ENCODE measurements around the gene DYNC1I1.
A peak's percentile ranks its signal among the peaks of the same experiment; 100 is the strongest.

DYNC1I1 gene

GRCh38 chr7:96061009-96061408 is 288.7 kb downstream of the DYNC1I1 start:
- H3K36me3 ChIP-seq (ENCODE audit: control insufficient read depth in 1 of 2, insufficient read depth in 2 of 2, low read length in 2 of 2) = peaks cover 0 to under 1% of the 10 kb centered on the region in 2 donors
- no peaks in the 10 kb centered on the region for H3K4me1 ChIP-seq (ENCODE audit: control insufficient read depth in 1 of 2, insufficient read depth in 2 of 2, low read length in 2 of 2)
- no peak overlapping the region for H3K4me3 ChIP-seq (ENCODE audit: low read depth in 1 of 2, low read length in 2 of 2)
- no peaks in the 10 kb centered on the region for H3K27me3 ChIP-seq (ENCODE audit: low read depth, low read length)
- no peaks in the 10 kb centered on the region for H3K9me3 ChIP-seq (ENCODE audit: control insufficient read depth in 1 of 2, low read length in 2 of 2)
- H3K27ac ChIP-seq (ENCODE audit: low read length) = no peak overlapping the region

- H3K27me3 ChIP-seq (ENCODE audit: low read depth, low read length) = no peaks in the 10 kb centered on the region
- H3K9me3 ChIP-seq (ENCODE audit: control insufficient read depth in 1 of 2, low read length in 2 of 2) = no peaks in the 10 kb centered on the region
- H3K4me1 ChIP-seq (ENCODE audit: control insufficient read depth in 1 of 2, insufficient read depth in 2 of 2, low read length in 2 of 2) = no peaks in the 10 kb centered on the region
- H3K4me3 ChIP-seq (ENCODE audit: low read depth in 1 of 2, low read length in 2 of 2) = no peak overlapping the region
- H3K36me3 ChIP-seq (ENCODE audit: control insufficient read depth in 1 of 2, insufficient read depth in 2 of 2, low read length in 2 of 2) = no peaks in the 10 kb centered on the region
- H3K27ac ChIP-seq (ENCODE audit: low read length) = no peak overlapping the region
Observed at GRCh38 chr7:96061844-96062243, 289.5 kb downstream of the DYNC1I1 start.

- Histone ChIP-seq H3K4me3 (ENCODE audit: low read depth in 1 of 2, low read length in 2 of 2) (no peak overlapping the region), H3K9me3 (ENCODE audit: control insufficient read depth in 1 of 2, low read length in 2 of 2) (no peaks in the 10 kb centered on the region), H3K4me1 (ENCODE audit: control insufficient read depth in 1 of 2, insufficient read depth in 2 of 2, low read length in 2 of 2) (no peaks in the 10 kb centered on the region), H3K27ac (ENCODE audit: low read length) (no peak overlapping the region), H3K27me3 (ENCODE audit: low read depth, low read length) (no peaks in the 10 kb centered on the region), H3K36me3 (ENCODE audit: control insufficient read depth in 1 of 2, insufficient read depth in 2 of 2, low read length in 2 of 2) (no peaks in the 10 kb centered on the region)
Observed at GRCh38 chr7:96067321-96067720, 295.0 kb downstream of the DYNC1I1 start.

GRCh38 chr7:96069401-96069800 is 297.0 kb downstream of the DYNC1I1 start:
- Histone ChIP-seq H3K27me3 (ENCODE audit: low read depth, low read length) (no peaks in the 10 kb centered on the region), H3K9me3 (ENCODE audit: control insufficient read depth in 1 of 2, low read length in 2 of 2) (no peaks in the 10 kb centered on the region), H3K27ac (ENCODE audit: low read length) (no peak overlapping the region), H3K4me3 (ENCODE audit: low read depth in 1 of 2, low read length in 2 of 2) (no peak overlapping the region), H3K4me1 (ENCODE audit: control insufficient read depth in 1 of 2, insufficient read depth in 2 of 2, low read length in 2 of 2) (no peaks in the 10 kb centered on the region), H3K36me3 (ENCODE audit: control insufficient read depth in 1 of 2, insufficient read depth in 2 of 2, low read length in 2 of 2) (no peaks in the 10 kb centered on the region)

DNA sequence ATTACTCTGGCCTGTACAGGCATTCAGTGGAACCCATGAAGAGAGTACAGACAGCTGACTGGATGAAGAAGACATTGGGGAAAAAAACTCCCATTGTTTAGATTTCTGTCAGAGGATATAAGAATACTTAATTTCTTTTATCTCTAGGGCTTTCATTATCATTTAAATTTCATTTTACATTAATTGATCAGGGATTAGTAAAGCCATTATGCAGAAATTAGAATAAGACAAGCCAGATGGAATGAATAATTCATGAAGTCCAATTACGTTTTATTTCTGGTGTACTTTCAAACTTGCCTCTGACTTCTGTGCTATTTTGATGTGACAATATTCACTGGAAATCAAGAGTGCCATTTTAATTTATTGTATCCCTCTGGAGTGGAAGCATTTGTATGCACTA is 302.5 kb downstream of the DYNC1I1 start:
- H3K27ac ChIP-seq (ENCODE audit: low read length) = no peak overlapping the region
- no peaks in the 10 kb centered on the region for H3K36me3 ChIP-seq (ENCODE audit: control insufficient read depth in 1 of 2, insufficient read depth in 2 of 2, low read length in 2 of 2)
- no peaks in the 10 kb centered on the region for H3K27me3 ChIP-seq (ENCODE audit: low read depth, low read length)
- no peaks in the 10 kb centered on the region for H3K9me3 ChIP-seq (ENCODE audit: control insufficient read depth in 1 of 2, low read length in 2 of 2)
- peaks cover 0 to 5% of the 10 kb centered on the region in 2 donors for H3K4me1 ChIP-seq (ENCODE audit: control insufficient read depth in 1 of 2, insufficient read depth in 2 of 2, low read length in 2 of 2)
- no peak overlapping the region for H3K4me3 ChIP-seq (ENCODE audit: low read depth in 1 of 2, low read length in 2 of 2)

- peaks cover 0 to 5% of the 10 kb centered on the region in 2 donors for H3K4me1 ChIP-seq (ENCODE audit: control insufficient read depth in 1 of 2, insufficient read depth in 2 of 2, low read length in 2 of 2)
- no peaks in the 10 kb centered on the region for H3K9me3 ChIP-seq (ENCODE audit: control insufficient read depth in 1 of 2, low read length in 2 of 2)
- H3K36me3 ChIP-seq (ENCODE audit: control insufficient read depth in 1 of 2, insufficient read depth in 2 of 2, low read length in 2 of 2) = no peaks in the 10 kb centered on the region
- H3K27me3 ChIP-seq (ENCODE audit: low read depth, low read length) = no peaks in the 10 kb centered on the region
- H3K4me3 ChIP-seq (ENCODE audit: low read depth in 1 of 2, low read length in 2 of 2) = peak overlapping the region; percentile 75 to 76
- no peak overlapping the region for H3K27ac ChIP-seq (ENCODE audit: low read length)
Observed at GRCh38 chr7:96075510-96076349, 303.4 kb downstream of the DYNC1I1 start.

DNA sequence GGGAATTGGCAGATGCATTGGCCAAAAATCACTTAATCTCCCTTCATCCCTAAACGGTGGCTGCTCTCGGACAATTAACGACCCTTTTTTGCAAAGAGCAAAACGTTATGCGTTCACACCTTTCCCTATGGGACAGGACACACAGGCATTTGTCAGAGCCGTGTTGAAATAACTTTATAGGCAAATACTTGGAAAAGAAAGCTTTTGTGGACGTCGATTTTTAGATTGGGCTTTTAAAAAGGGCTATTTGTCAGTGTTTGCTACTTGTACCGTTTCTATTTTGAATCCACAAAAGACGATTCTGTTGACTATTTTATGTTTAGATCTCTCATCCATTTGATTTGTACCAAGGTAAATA is 304.0 kb downstream of the DYNC1I1 start:
- Histone ChIP-seq H3K27me3 (ENCODE audit: low read depth, low read length) (no peaks in the 10 kb centered on the region), H3K36me3 (ENCODE audit: control insufficient read depth in 1 of 2, insufficient read depth in 2 of 2, low read length in 2 of 2) (no peaks in the 10 kb centered on the region), H3K4me1 (ENCODE audit: control insufficient read depth in 1 of 2, insufficient read depth in 2 of 2, low read length in 2 of 2) (peaks cover 0 to 5% of the 10 kb centered on the region in 2 donors), H3K27ac (ENCODE audit: low read length) (no peak overlapping the region), H3K9me3 (ENCODE audit: control insufficient read depth in 1 of 2, low read length in 2 of 2) (no peaks in the 10 kb centered on the region), H3K4me3 (ENCODE audit: low read depth in 1 of 2, low read length in 2 of 2) (peak overlapping the region; percentile 75 to 76)

- no peak overlapping the region for H3K4me3 ChIP-seq (ENCODE audit: low read depth in 1 of 2, low read length in 2 of 2)
Observed at GRCh38 chr7:96080027-96080426, 307.7 kb downstream of the DYNC1I1 start.

GRCh38 chr7:96084881-96085553 is 312.7 kb downstream of the DYNC1I1 start:
- no peaks in the 10 kb centered on the region for H3K9me3 ChIP-seq (ENCODE audit: control insufficient read depth in 1 of 2, low read length in 2 of 2)
- no peak overlapping the region for H3K4me3 ChIP-seq (ENCODE audit: low read depth in 1 of 2, low read length in 2 of 2)
- H3K27ac ChIP-seq (ENCODE audit: low read length) = no peak overlapping the region

More at GRCh38 chr7:96080027-96080426, 307.7 kb downstream of the DYNC1I1 start:
- Histone ChIP-seq H3K27me3 (ENCODE audit: low read depth, low read length) (no peaks in the 10 kb centered on the region), H3K36me3 (ENCODE audit: control insufficient read depth in 1 of 2, insufficient read depth in 2 of 2, low read length in 2 of 2) (no peaks in the 10 kb centered on the region), H3K9me3 (ENCODE audit: control insufficient read depth in 1 of 2, low read length in 2 of 2) (no peaks in the 10 kb centered on the region), H3K27ac (ENCODE audit: low read length) (no peak overlapping the region), H3K4me1 (ENCODE audit: control insufficient read depth in 1 of 2, insufficient read depth in 2 of 2, low read length in 2 of 2) (peaks cover 0 to 5% of the 10 kb centered on the region in 2 donors)

DNA sequence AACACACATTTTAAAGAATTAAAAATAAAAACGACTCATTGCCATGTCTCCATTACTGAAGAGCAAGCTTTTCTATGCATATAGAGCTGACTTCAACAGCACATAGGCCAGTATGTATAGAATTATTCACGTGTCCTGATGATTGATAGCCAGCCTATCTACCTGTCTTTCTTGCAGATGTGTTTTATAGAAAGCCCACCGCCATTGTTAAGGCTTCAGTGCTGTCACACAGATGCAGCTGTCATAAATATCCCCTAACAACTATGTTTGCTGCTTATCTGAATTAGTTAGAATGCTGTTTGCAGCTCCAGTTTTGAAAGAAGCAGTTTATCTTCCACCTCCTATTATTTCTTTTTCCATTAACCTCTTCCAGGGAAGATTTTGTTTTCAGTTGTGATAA is 313.6 kb downstream of the DYNC1I1 start:
- H3K27me3 ChIP-seq (ENCODE audit: low read depth, low read length) = no peaks in the 10 kb centered on the region
- H3K27ac ChIP-seq (ENCODE audit: low read length) = no peak overlapping the region
- H3K9me3 ChIP-seq (ENCODE audit: control insufficient read depth in 1 of 2, low read length in 2 of 2) = no peaks in the 10 kb centered on the region
- H3K4me1 ChIP-seq (ENCODE audit: control insufficient read depth in 1 of 2, insufficient read depth in 2 of 2, low read length in 2 of 2) = no peaks in the 10 kb centered on the region
- no peaks in the 10 kb centered on the region for H3K36me3 ChIP-seq (ENCODE audit: control insufficient read depth in 1 of 2, insufficient read depth in 2 of 2, low read length in 2 of 2)
- no peak overlapping the region for H3K4me3 ChIP-seq (ENCODE audit: low read depth in 1 of 2, low read length in 2 of 2)

More at GRCh38 chr7:96084881-96085553, 312.7 kb downstream of the DYNC1I1 start:
- H3K4me1 ChIP-seq (ENCODE audit: control insufficient read depth in 1 of 2, insufficient read depth in 2 of 2, low read length in 2 of 2) = no peaks in the 10 kb centered on the region
- H3K36me3 ChIP-seq (ENCODE audit: control insufficient read depth in 1 of 2, insufficient read depth in 2 of 2, low read length in 2 of 2) = no peaks in the 10 kb centered on the region
- no peaks in the 10 kb centered on the region for H3K27me3 ChIP-seq (ENCODE audit: low read depth, low read length)

- Histone ChIP-seq H3K9me3 (ENCODE audit: control insufficient read depth in 1 of 2, low read length in 2 of 2) (no peaks in the 10 kb centered on the region), H3K4me3 (ENCODE audit: low read depth in 1 of 2, low read length in 2 of 2) (no peak overlapping the region), H3K4me1 (ENCODE audit: control insufficient read depth in 1 of 2, insufficient read depth in 2 of 2, low read length in 2 of 2) (peaks cover 0 to 2% of the 10 kb centered on the region in 2 donors), H3K27ac (ENCODE audit: low read length) (no peak overlapping the region), H3K36me3 (ENCODE audit: control insufficient read depth in 1 of 2, insufficient read depth in 2 of 2, low read length in 2 of 2) (no peaks in the 10 kb centered on the region), H3K27me3 (ENCODE audit: low read depth, low read length) (no peaks in the 10 kb centered on the region)
Observed at GRCh38 chr7:96088579-96088978, 316.2 kb downstream of the DYNC1I1 start.

Measured in muscle layer of duodenum (tissue), 2 donors.